ENCODE data around the gene L1TD1.
"Not testable (repeated sequence)": the region's sequence is repeated elsewhere in the genome, so short reads cannot be mapped to it uniquely, and the experiment has no call there.

L1TD1 gene

DNA sequence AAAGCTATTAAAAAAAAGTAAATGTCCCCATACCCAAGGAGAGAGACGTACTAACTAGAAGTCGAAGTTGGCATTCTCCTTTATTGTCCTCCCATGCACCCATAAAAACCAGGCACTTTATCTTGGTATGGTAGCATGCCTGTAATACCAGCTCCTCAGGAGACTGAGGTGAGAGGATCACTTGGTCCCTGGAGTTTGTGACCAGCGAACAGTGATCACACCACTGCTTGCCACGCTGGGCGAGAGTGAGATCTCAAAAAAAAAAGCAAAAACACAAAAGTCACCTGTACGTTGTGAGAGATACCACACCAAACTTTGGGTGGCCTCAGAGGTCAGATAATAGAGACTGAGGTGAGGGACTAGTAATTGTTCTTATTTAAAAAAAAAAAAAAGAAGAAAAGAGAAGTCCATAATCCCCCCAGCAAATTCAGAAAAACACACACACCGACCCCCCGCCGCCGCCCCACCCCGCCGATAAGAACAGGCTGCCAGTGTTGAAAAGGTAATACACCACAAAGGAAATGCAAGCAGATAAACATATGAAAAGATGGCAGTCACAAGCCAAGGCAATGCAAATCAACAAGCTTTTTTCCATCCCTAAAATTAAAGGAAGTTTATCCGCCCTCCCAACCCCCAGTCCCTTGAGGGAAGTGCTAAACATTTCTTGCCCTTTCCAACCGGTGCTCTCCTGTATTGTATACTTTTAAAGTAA lies 3.6 kb downstream of the L1TD1 start:
- no peak for FAIRE-seq
- no peak for DNase-seq (ENCODE audit: extremely low spot score, insufficient read length, low read depth)

- FAIRE-seq = no peak
- no peak for DNase-seq (ENCODE audit: extremely low spot score, insufficient read length, low read depth)
Measured at GRCh38 chr1:62198781-62199125, 4.1 kb downstream of the L1TD1 start.

DNA sequence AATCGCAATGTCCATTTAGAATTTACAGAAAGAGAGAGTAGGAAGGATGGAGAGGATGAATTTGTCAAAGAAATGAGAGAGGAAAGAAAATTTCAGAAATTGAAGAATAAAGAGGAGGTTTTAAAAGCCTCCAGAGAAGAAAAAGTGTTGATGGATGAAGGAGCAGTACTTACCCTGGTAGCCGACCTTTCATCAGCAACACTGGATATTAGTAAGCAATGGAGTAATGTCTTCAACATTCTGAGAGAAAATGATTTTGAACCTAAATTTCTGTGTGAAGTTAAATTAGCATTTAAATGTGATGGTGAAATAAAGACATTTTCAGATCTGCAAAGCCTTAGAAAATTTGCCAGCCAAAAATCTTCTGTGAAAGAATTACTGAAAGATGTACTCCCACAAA lies 12.5 kb downstream of the L1TD1 start:
- FAIRE-seq = no peak
- no peak for DNase-seq (ENCODE audit: extremely low spot score, insufficient read length, low read depth)

DNA sequence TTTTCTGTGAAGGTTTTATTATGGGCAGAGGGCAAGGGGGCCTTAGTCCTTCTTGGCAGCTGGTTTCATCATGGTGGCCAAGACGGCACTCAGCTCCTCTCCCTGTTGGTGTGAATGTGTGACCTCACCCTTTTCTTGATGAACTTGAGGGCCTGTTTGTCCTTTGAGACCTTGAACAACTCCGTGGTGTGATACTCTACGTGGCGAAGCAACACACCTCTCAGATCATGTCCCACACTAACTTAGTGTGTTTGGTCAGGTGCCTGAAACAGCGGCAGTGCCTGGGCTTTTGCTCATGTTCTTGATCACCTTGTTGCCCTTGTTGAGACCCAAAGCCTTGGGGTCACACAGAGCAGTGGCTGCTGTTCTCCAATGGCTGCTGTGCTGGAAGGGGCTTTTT lies 13.4 kb downstream of the L1TD1 start:
- no peak for DNase-seq (ENCODE audit: extremely low spot score, insufficient read length, low read depth)
- no peak for FAIRE-seq

GRCh38 chr1:62208970-62209369 lies 14.3 kb downstream of the L1TD1 start:
- no peak for DNase-seq (ENCODE audit: extremely low spot score, insufficient read length, low read depth)
- no peak for FAIRE-seq

DNA sequence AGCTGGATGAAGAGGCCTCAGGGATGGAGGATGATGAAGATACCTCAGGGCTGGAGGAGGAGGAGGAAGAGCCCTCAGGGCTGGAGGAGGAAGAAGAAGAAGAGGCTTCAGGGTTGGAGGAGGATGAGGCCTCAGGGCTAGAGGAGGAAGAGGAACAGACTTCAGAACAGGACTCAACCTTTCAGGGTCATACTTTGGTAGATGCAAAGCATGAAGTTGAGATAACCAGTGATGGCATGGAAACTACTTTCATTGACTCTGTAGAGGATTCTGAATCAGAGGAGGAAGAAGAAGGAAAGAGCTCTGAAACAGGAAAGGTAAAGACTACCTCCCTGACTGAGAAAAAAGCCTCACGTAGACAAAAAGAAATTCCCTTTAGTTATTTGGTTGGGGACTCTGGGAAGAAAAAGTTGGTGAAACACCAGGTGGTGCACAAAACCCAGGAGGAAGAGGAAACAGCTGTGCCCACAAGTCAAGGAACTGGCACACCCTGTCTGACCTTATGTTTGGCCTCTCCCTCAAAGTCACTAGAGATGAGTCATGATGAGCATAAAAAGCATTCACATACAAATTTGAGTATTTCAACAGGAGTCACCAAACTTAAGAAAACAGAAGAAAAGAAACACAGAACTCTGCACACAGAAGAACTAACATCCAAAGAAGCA lies 15.4 kb downstream of the L1TD1 start:
- FAIRE-seq (no peak), DNase-seq (ENCODE audit: extremely low spot score, insufficient read length, low read depth) (no peak)

DNA sequence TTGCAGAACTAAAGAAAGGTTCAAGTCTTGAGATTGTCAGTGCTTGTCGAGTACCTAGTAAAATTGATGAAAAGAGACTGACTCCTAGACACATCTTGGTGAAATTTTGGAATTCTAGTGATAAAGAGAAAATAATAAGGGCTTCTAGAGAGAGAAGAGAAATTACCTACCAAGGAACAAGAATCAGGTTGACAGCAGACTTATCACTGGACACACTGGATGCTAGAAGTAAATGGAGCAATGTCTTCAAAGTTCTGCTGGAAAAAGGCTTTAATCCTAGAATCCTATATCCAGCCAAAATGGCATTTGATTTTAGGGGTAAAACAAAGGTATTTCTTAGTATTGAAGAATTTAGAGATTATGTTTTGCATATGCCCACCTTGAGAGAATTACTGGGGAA lies 16.3 kb downstream of the L1TD1 start:
- DNase-seq (ENCODE audit: extremely low spot score, insufficient read length, low read depth) (no peak), FAIRE-seq (no peak)

DNA sequence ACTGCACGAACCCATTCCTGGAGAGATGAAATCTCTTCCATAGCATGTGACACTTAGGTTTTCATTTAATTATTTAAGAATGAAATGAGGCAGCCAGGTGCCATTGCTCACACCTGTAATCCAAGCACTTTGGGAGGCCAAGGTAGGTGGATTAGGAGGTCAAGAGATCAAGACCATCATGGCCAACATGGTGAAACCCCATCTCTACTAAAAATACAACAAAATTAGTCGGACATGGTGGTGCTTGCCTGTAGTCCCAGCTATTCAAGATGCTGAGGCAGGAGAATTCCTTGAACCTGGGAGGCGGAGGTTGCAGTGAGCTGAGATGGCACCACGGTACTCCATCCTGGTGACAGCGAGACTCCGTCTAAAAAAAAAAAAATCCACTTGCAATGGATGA lies 17.8 kb downstream of the L1TD1 start:
- FAIRE-seq (no peak), DNase-seq (ENCODE audit: extremely low spot score, insufficient read length, low read depth) (no peak)

- FAIRE-seq (no peak), DNase-seq (ENCODE audit: extremely low spot score, insufficient read length, low read depth) (no peak)
Measured at GRCh38 chr1:62213075-62213914, 18.6 kb downstream of the L1TD1 start.

- DNase-seq (ENCODE audit: extremely low spot score, insufficient read length, low read depth) (no peak), FAIRE-seq (no peak)
Measured at GRCh38 chr1:62218604-62219003, 24.0 kb downstream of the L1TD1 start.

GRCh38 chr1:62220456-62220855 lies 25.8 kb downstream of the L1TD1 start:
- FAIRE-seq = not testable (repeated sequence)

GRCh38 chr1:62221171-62221570 lies 26.5 kb downstream of the L1TD1 start:
- no peak for DNase-seq (ENCODE audit: extremely low spot score, insufficient read length, low read depth)
- no peak for FAIRE-seq

More at GRCh38 chr1:62220456-62220855, 25.8 kb downstream of the L1TD1 start:
- DNase-seq (ENCODE audit: extremely low spot score, insufficient read length, low read depth) = not testable (repeated sequence)

DNA sequence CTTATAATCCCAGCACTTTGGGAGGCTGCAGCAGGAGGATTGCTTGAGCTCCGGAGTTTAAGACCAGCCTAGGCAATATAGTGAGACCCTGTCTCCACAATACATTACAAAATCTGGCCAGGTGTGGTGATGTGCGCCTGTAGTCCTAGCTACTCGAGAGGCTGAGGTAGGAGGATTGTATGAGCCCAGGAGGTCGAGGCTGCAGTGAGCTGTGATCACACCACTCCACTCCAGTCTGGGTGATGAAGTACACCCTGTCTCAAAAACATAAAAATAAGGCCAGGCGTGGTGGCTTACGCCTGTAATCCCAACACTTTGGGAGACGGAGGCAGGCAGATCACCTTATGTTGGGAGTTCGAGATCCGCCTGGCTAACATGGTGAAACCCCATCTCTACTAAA lies 27.7 kb downstream of the L1TD1 start:
- DNase-seq (ENCODE audit: extremely low spot score, insufficient read length, low read depth) = no peak
- FAIRE-seq = no peak

- FAIRE-seq = no peak
Measured at GRCh38 chr1:62224182-62224581, 29.5 kb downstream of the L1TD1 start.

GRCh38 chr1:62227496-62227895 lies 32.8 kb downstream of the L1TD1 start:
- FAIRE-seq (no peak), DNase-seq (ENCODE audit: extremely low spot score, insufficient read length, low read depth) (no peak)

More at GRCh38 chr1:62224182-62224581, 29.5 kb downstream of the L1TD1 start:
- DNase-seq (ENCODE audit: extremely low spot score, insufficient read length, low read depth) = no peak

DNA sequence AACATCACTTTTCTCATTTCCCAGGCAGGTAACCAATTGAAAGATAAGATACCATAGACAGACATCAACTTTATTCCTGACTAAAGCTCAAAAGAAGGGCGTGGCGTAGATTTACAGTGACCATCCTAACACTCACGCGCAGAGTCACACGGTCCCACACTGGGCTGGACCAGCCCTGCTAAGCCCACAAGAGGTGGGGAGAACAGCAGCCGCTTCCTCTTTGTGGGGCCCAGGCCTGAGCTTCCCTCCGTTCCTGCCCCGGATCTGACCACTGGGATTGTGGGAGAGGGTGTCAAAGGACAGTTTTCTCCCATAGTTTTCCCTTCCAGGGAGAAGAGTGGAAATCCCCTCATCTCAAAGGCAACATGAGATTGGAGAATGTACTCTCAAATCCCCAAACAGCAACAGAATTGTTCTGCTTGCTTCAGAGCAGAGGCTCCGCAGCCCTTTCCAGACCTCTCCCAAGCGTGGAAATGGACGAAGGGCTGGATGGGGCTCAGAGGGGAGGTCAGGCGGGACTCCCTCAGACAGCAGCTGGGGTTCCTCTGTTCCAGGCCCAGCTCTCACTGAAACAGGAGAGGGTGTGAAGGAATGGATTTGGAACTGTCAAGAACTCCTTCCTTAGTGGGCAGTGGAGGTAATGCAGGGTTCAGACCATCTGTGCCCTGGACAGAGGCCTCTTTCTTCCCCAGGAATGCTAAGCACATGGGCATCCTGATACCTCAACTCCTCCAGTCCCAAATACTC lies 33.7 kb downstream of the L1TD1 start:
- no peak for FAIRE-seq

GRCh38 chr1:62228883-62229187 lies 34.2 kb downstream of the L1TD1 start:
- DNase-seq (ENCODE audit: extremely low spot score, insufficient read length, low read depth) (no peak), FAIRE-seq (no peak)

More for the DNA sequence above, 33.7 kb downstream of the L1TD1 start:
- DNase-seq (ENCODE audit: extremely low spot score, insufficient read length, low read depth) = no peak

DNA sequence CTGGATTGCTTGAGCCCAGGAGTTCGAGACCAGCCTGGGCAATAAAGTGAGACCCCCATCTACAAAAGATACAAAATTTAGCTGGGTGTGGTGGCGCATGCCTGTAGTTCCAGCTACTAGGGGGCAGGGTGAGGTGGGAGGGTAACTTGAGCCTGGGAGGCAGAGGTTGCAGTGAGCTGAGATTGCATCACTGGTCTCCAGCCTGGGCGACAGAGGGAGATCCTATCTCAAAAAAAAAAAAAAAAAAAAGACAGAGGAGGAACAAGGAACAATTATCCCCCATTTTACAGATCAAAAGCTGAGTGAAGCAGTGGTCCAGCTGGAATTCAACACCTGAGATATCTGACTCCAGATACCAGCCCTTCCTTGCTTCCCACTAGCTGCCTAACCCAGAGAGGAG lies 34.8 kb downstream of the L1TD1 start:
- DNase-seq (ENCODE audit: extremely low spot score, insufficient read length, low read depth) (no peak), FAIRE-seq (no peak)

- no peak for FAIRE-seq
Measured at GRCh38 chr1:62229932-62230331, 35.3 kb downstream of the L1TD1 start.

DNA sequence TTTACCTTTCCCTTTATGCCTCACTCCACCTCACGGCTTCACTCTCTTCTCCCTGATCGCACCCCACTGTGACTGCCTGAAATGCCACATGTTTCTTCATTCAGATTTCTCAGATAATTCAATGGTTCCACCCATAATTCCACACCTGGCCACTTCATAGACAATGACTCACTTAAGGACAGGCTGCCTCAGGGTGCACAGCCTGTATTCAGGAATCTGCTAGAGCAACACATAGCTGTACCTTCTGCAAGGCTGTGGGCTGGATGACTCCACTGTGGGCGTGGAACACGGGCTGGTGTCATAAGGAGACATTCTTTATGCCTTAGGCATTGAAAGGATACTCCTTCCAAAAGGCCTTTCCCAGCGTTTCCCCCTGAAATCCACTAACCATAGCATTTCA lies 36.1 kb downstream of the L1TD1 start:
- DNase-seq (ENCODE audit: extremely low spot score, insufficient read length, low read depth) (no peak), FAIRE-seq (no peak)

More at GRCh38 chr1:62229932-62230331, 35.3 kb downstream of the L1TD1 start:
- DNase-seq (ENCODE audit: extremely low spot score, insufficient read length, low read depth) = no peak
